Stimulated activated CD4-positive, alpha-beta T cell treated with anti-CD3 and anti-CD28 coated beads, Interleukin-1b, Interleukin-23, amount 100 ng/mL, for 24 hours (primary cell): ENCODE data around the gene PEX26.
"Not testable (repeated sequence)": the region's sequence is repeated elsewhere in the genome, so short reads cannot be mapped to it uniquely, and the experiment has no call there.

ENCODE experiments used
- DNase-seq, 4 experiments: peaks; one replicate each; pipeline ENCODE4 v3.0.0-alpha.2; 2020; ENCODE audit warnings: low read depth in 4 of 4, low spot score in 1 of 4

Gene PEX26

DNA sequence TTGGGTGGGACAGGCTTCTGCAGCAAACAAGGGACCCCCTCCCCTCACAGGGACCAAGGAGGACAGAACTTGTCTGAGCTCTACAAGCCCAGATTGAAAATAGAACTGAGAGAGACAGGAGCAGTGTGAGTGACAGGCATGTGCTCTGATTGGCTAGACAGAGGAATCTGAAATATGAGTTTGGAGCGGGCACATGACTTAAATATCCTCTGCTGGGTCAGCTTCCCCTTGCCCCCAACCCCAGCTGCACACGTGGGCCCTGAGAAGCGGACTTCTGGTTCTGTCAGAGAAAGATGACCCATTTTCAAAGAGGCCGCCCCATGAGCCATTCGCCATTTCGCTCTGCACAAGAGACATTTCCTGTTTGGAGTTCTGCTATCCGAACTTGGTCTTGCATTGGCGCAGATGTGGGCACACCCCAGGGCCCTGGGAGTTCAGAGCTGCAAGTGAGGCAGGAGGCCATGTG is 38.1 kb downstream of the PEX26 start:
- no peak for DNase-seq

DNA sequence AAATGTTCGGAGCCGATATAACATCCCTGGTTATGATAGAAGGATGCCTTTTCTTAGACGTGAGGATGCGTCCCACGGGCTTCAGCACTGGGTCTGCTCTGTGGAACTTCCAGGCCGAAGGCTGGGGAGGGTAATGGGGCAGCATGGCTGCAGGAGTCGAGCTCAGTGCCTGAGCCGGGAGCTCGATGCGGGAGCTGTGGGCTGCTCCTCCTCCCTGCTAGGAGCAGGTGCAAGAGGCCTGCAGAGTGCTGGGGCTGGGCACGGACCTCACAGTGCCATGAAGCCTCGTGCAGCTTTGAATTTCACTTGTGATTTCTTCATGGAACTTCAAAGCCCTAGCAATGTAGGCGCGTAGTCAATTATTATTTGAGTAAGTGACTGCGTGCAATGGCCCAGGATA is 38.8 kb downstream of the PEX26 start:
- DNase-seq: no peak

DNA sequence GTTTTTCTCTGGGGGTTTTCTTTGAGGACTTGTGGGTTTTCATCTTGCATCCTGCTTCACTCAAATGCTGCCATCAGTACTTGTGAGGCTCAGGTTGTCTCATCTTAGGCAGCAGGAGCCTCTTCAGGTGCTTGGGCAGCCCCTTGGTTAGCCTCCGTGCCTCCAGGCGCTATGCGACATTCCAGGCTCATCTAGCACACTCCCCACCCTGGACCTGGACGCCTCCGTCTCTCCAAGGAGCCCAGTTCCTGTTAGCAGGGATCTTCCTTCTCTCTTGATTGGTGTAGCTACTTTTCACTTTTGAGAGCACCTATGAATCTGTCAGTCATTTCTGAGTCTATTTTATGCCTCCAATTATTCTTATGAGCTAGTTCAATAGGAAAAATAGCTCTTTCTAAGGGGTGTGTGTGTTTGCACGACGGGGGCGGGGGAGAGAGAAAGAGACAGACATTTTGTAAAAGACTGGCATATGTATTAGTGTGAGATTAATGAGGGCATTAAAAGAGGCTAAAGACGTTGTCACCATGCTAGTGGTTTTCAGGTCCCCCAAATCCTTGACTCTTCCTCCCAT is 40.6 kb downstream of the PEX26 start:
- DNase-seq: no peak

DNA sequence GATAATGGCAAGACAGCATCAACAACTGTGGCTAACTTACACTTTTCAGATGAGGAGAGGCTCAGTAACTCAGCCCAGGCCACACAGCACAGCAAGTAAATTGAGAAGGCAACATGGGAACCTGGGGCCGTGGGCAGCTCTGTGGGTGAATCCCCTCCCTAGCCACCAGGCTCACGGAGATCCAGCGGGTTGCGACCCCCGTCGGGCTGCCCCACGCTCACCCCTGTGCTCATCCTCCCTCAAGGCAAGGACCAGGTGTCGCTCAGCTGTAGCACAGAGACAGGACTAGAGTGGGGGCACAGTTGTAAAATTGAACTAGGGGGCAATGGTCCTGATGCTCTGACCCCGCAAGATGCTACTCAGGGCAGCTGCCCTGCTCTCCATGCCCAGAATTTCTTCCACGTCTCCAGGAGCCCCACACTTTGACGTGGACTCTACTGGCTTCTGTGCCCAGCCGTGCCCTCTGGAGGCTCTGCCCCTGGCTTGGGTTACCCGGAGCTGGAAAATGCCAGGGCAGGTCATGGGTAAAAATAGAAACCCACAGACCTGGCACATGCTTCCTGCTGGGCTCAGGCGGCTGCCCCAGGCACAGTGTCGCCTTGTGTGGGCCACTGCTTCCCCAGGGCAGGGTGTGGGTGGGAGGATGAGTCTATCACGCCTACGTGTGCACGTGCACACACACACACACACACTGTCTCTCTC is 41.8 kb downstream of the PEX26 start:
- no peak for DNase-seq

DNA sequence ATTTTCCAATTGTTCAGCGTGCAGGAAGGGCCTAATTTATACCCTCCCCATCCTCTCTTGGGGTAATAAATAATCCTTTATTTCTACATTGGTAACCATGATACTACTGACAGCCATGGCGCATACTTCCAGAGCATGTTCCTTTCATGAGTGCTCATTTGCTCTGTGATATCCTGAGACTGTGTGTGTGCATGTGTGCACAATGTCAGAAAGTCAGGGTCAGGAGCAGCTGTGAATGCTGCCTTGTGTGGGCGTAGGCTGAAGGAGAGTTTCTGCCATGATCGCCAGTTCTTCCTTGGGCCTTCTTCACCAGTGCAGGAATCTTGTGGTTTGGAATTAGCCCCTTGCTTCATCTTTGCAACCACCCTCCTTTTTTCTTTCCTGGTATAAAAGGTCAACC is 43.1 kb downstream of the PEX26 start:
- no peak for DNase-seq

DNA sequence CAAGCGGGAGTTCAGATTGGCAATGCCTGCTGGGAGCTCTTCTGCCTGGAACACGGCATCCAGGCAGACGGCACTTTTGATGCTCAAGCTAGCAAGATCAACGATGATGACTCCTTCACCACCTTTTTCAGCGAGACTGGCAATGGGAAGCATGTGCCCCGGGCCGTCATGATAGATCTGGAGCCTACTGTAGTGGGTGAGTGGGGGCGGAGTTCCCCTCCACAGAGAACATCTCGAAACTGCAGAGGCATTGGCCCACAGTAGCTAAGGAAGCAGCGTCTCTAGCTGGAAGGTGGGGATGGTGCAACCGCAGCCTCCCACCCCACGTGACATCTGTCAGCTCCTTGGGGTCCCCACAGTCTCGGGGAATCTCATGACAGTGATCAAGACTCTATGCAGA is 43.7 kb downstream of the PEX26 start:
- DNase-seq: no peak

DNA sequence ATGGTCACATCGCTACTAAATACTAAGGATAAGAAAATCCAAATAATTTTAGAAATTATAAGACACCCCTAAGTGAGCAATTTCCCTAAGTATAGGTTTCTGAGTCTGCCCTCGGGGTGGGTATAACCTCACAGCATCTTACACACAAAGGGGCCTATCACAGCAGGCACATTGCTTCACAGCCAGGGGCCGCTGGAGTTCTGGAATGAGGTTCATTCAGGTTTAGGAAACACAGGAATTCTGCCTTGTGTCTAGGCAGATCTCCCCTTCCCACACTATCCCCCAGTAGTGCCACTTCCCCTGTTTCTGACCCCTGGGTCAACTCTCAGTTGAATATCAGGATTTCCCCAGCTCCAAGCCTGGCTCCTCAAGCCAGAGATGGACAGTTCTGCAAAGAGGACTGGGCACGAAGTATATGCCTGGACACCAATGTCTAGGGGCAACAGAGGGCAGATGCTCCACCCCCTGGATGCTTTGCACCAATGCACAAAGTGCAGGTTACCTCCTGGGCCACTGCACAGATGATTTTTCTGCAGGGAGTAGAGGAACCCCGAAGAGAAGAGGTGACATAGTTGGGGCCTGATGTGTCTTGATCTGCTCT is 44.3 kb downstream of the PEX26 start:
- DNase-seq: no peak

DNA sequence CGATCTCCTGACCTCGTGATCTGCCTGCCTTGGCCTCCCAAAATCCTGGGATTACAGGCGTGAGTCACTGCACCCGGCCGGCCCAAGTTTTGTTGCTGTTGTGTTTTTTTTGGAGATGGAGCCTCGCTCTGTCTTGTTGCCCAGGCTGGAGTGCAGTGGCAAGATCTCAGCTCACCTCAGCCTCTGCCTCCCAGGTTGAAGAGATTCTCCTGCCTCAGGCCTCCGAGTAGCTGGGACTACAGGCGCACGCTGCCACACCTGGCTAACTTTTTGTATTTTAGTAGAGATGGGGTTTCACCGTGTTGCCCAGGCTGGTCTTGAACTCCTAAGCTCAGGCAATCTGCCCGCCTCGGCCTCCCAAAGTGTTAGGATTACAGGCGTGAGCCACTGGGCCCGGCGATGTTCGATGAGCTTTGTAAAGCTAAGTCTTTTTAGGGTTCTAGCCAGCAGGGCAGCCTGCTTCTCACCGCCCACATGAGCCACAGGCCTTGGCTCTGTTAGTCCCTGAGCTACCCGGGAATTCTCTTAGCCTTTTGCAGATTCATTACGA is 45.8 kb downstream of the PEX26 start:
- not testable (repeated sequence) for DNase-seq

DNA sequence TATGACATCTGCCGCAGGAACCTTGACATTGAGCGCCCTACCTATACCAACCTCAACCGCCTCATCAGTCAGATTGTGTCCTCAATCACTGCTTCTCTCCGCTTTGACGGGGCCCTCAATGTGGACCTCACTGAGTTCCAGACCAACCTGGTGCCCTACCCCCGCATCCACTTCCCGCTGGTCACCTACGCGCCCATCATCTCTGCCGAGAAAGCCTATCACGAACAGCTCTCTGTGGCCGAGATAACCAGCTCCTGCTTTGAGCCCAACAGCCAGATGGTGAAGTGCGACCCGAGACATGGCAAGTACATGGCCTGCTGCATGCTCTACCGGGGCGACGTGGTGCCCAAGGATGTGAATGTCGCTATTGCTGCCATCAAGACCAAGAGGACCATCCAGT is 48.8 kb downstream of the PEX26 start:
- no peak for DNase-seq

DNA sequence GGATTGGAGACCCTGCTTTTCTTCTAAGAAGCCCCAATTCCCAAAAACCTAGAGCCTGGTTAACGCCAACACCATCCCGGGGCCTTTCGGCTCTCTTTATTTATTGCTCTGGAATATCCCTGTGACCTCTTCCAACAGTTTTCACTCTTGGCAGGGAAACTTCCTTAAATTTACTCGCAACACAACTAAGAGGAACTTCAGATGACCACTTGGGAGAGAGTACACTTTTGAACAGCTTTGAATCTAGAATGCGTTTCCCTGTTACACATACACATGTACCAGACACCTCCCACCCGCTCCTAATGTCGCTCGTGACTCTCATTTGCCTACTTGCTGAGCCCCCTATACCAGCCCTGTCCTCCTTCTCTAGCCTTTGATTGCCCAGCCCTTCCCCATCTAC is 52.2 kb downstream of the PEX26 start:
- no peak for DNase-seq

DNA sequence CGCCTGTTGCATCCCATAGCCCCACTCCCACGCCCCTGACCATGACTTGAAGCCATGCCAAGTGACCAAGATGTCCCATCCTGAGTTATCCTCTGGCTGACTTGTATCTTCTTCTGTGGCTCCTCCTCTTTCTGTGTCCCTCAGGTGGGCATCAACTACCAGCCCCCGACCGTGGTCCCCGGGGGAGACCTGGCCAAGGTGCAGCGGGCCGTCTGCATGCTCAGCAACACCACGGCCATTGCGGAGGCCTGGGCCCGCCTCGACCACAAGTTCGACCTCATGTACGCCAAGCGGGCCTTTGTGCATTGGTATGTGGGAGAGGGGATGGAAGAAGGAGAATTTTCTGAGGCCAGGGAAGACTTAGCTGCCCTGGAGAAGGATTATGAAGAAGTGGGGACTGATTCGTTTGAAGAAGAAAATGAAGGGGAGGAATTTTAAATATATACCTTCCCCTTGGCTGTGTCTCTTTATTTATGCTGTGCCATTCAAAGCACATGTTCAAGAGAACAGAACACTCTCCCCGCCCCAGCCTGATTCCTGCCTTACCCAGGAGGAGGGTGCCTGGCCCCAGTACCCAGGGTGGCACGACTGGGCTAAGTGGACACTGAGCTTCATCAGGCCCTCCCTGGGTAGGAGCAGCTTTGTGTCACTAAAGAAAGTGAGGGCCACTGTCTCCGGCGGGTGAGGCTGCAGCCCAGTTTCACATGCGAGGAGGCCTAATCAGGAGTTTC is 53.1 kb downstream of the PEX26 start:
- no peak for DNase-seq

DNA sequence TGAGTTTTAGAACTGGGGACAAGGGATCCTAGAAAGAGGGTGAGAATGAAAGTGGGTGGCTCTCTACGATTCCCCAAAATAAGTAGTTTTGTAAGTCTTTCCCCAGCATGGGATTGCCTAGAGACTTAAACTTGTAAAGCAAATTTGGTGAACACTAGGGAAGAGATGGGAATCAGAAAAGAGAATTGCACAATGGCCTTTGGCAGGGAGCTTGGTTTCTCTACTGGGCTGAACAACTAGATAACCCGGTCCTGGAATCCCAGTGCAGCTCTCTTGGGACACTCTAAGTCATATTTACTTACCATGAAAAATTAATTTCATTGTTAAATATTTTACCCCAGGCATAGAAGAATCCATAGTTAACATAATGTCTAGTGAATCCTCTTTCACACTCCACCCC is 55.7 kb downstream of the PEX26 start:
- DNase-seq: no peak

DNA sequence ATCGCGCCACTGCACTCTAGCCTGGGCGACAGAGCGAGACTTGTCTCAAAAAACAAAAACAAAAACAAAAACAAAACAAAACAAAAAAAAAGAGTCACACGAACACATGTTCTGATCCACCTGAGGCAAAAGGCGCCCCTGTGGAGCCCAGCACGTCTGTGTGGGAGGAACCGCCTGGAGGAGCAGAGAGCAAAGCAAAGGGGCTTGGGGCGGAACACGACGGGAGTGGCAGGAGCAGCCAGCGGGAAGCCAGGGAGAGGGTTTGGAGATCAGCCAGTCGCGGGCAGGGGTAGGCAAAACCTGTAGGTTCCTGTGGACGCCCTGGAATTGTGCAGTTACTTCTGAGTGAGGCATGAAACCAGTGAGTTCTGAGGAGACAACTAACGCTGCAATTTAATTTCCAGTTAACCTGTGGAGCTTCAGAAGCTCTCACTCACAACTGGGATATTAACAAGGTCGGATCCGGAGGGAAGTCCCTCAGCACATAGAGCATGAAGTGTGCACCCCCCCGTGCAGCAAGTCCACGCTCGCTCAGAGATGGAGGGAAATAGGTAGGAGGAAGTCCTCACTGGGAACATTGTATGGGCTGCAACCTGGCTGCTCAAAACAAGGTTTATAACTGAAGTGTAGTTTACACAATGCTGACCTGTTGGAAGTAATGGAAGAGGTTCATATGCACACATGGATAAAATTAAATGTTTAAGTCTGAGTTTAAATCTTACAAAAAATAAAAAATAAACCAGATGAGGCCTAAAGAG is 59.0 kb downstream of the PEX26 start:
- DNase-seq: no peak

DNA sequence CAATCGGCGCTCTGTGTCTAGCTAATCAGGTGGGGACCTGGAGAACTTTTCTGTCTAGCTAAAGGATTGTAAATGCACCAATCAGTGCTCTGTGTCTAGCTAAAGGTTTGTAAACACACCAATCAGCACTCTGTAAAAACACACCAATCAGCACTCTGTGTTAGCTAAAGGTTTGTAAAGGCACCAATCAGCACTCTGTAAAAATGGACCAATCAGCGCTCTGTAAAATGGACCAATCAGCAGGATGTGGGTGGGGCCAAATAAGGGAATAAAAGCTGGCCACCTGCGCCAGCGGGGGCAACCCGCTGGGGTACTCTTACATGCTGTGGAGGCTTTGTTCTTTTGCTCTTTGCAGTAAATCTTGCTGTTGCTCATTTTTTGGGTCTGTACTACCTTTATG is 63.2 kb downstream of the PEX26 start:
- not testable (repeated sequence) for DNase-seq

DNA sequence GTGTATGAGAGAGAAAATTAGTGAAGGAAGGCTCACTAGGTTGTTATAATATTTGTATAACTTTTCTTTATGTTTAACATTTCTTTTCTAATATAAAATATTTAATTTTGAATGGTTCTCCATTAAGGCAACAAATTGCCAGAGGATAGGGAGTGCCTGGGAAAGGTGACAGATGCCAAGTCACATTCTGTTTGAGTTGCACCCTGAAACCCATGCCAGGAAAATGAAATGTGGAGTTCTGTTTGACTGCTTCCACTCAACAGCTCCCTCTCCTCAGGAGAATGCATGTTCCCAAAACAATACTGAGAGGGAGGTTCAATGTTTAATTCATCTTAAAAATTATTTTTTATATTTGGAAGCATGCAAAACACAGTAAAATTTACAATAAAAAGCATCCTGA is 66.3 kb downstream of the PEX26 start:
- no peak for DNase-seq

DNA sequence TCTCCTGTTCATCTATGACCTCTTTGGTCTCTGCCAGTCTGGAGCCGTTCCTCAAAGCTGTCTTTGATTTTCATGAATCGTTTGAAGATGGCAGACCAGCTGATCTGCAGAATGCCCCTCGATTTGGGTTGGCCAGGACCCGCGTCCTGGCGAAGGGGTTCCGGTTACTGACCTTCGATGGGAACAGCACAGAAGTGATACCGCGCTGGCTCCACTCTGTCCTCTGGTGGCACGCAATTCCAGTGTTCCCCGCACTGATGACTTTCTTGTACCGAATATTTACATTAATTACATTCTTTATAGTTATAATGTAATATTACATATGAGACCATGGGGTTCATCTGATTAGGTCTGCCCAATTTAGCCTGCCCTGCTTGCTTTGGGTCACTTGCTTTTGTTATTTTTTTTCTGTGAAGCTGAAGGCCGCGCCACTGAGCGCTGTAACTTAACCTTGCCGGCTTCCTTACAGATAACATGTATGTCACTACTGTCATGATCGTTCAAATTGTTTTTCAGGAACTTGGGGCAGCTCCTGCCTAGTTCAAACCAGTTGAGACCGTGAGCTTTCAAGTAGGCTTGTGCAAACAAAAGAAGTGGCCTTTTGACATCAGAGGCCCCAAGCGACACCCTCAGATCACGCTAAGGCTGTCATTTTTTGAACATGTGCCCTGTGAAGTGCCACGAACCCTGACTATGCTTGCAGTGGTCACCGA is 68.0 kb downstream of the PEX26 start:
- no peak for DNase-seq

DNA sequence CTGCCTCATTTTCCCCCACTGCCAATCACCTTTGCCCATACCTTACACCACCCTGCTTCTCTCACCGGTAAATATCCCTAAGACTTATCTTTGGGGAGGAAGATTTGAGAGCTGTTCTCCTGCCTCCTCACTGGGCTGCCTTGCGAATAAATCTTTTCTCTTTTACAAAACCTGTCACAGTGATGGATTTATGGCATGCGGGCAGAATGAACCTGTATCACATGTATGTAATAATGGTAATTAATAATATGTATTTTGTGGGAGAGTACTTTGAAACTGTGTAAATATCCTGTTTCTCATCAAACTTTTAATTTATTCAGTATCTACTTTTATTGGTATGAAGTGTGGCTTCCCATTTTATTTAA is 68.6 kb downstream of the PEX26 start:
- DNase-seq: no peak

DNA sequence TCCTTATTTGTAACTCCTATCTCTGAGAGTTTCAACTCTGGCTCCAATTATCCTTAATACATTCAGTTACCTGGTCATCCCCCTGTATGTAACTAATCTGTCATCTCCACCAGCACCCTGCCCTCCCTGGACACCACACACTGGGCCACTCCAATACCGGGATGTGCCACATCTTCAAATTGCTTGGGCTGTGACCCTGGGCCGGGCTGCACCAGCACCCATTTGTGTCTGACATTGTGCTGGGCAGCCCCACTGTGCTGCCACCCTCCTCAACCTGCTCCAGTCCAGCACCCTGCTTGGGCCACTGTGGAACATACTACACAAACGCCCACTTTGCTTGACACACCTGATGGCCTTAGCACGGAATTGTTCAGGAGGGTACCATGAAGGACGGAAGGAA is 70.0 kb downstream of the PEX26 start:
- DNase-seq: no peak

DNA sequence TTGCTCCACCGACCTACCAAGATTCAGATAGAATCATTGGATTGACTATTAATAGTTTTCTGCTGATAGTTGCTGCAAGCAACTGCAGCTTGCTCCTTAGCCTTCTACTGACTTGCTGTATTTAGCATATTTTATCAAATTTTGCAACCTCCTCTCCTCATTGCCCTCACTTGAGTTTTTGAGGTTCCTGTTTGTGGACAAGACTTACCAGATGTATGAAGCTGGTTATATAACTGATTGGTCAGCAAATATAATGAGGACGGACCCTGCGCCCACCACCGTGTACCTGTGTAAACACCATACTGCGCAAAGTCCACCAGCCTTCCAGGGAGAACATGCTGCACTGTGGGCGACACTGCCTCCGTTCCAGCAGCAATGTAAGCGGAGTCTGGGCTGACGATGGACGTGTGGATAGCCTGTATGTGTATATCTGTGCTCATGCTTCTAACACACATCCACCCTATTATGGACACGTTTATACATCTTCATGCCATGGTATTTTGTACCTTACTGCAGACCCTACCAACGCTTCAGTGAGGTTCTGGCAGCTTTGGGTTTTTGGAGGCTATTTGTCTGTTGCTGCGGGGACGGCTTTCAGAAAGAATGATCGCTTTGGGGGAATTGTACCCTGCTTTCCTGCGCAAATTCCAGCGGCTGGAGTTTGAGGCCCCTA is 70.6 kb downstream of the PEX26 start:
- DNase-seq: no peak

DNA sequence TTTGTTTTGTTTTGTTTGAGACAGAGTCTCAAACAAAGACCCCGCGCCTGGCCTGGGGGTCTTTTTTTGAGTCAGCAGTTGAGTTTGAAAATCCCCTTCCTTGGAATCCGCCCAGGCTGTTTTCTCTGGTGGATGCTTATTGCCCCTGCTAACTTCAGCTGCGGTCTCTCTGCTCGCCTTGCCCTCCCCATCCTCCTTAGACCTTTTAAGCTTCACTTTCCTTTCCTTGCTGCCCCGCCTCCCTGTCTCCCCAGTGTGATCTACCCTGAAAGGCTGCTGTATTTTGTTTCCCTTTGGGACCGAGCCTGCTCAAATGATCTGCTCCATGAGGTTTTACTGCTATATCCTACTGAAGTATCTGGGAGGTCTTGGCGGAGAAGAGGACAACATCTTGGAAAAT is 74.7 kb downstream of the PEX26 start:
- DNase-seq: no peak
